GM03348 (cell line): ENCODE measurements around the gene FILIP1.

Experiments used
- DNase-seq: peaks from one replicate; pipeline ENCODE4 v3.0.0; 2012; ENCODE audit warnings: low spot score

The FILIP1 gene

DNA sequence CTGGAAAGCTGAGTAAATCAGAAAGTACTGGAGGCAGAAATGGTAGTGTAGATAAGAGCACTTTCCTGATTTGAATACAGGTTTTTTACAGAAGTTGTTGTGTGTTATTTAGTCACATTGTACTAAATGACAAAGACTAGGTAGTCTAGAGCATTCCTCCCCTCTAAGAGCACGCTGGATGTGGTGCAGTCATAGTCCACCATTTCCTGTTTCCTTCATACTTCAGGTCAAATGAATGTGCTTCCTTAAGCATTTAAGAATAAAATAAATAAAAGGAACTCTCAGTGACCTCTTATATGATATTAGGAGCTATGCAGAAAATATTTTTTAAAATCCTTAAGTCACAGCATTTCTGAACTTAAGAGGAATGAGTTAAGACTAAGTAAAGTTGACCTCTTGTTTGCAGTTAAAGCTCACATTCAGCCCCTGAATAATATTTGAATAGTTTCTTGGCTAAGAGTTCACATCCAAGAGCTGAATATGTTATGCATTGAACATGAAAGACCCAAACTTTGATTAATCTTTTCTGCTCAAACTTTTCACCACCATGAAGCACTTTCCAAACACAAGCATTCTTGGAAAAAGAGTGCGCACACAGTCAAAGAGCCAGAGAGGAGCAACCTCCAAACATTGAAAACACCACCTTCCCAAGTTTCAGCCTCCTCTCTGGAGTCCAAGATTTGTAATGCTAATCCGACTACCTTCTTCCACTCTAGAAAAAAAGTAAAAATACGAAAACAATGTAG, 155.6 kb downstream of the FILIP1 start:
- DNase-seq = no peak

DNA sequence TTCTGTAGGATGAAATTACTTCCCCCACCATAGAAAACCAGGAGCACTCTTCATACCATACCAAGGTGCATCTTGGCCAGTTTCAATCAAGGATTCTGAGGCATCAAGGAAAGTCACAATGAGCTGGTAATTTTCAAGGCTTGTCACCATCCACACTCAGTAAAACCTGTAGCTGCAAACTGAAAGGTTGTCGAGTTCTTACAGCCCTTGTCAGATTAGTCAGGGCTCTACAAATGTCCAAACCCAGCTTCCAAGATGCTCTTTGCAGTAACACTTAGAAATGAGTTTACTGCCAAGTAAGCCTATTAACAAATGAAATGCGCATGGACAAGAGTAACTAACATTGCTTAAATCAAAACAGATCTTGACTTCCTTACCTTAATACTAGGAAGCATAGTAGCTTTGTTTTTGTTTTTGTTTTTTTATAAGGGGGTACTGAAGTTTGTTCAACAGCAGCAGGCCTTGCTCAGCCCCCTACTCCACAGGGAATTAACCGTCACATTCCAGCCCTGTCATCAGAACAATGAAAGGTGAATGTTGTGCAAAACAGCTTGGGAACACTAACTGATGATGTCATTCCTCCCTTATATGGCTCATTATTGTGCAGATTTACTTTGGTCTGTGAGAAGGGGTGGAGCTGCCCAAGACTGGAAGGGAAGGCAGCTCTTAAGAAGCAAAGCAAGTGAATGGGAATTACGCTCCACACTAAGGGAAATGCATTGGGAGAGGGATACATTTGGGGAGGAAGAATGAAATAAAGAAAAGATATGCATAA, 159.1 kb downstream of the FILIP1 start:
- peak; percentile 54 for DNase-seq

DNA sequence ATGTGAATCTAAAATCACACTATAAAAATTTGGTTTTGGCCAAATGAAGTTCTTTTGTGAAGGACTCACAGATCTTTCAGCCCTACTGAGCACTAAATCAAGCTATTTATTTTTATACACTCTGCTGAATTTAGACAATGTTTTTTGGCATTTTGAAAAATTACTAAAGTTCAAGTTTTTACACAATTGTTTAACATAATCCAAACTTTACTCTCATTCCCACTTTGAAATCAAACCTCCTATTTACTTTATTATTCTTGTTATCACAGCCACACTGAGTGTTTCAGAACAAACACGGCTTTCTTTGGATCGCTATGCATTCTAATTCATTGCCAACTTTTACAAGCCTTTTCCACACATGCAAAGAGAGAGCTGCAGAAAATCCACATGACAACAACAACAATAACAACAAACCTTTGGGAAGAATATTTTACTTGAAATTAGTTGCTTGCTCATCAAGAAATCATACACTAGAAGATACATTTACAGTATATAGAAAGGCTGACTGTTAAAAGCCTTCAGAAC, 159.9 kb downstream of the FILIP1 start:
- DNase-seq = no peak

DNA sequence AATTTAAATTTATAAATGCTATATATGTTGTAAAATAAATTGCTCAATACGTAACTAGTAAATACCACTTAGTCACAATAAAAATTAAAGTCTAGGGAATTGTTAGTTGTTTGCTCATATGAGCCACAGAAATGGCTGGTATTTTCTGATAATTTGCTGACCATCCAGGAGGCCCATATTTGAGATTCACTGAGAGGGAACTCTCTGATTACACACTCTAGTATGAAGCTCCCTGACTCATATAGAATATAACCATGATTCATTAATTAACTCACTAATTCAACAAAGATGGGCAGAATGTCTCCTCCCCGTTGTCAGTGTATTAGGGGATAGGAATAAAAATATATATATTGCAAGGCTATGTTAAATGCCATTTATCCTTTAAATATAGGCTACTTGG, 162.4 kb downstream of the FILIP1 start:
- DNase-seq = peak; percentile 11

DNA sequence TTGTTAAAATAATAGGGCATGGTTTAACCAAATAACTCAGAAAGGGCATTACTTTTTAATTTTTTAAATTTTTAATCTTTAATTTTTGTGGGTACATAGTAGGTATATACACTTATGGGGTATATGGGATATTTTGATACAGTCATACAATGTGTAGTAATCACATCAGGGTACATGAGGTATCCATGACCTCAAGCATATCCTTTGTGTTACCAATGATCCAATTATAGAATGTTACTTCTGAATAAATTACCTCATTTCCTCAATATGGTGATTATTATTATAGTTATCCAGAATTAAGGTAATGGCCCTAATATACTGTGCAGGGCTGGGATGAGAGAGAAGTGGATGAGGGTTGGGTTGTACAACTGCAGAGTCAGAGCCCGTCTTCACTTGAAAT, 163.9 kb downstream of the FILIP1 start:
- DNase-seq = no peak

DNA sequence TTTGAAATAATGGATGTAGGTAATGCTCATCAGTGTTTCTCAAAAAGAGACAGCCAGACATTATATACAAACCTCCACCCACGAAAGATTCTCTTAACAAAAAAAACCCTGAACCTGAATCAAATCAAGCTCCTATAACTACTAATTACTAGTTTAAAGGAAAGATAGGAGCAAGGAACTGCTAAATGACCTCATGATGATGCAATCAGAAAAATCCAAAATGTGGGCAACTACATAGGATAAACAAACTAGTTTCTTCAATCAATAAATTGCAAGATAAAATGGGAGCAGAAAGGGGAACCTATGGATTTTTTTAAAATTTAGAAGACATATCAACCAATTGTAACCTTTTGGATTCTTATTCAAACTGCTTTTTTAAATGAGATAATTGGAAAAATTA, 165.8 kb downstream of the FILIP1 start:
- no peak for DNase-seq

DNA sequence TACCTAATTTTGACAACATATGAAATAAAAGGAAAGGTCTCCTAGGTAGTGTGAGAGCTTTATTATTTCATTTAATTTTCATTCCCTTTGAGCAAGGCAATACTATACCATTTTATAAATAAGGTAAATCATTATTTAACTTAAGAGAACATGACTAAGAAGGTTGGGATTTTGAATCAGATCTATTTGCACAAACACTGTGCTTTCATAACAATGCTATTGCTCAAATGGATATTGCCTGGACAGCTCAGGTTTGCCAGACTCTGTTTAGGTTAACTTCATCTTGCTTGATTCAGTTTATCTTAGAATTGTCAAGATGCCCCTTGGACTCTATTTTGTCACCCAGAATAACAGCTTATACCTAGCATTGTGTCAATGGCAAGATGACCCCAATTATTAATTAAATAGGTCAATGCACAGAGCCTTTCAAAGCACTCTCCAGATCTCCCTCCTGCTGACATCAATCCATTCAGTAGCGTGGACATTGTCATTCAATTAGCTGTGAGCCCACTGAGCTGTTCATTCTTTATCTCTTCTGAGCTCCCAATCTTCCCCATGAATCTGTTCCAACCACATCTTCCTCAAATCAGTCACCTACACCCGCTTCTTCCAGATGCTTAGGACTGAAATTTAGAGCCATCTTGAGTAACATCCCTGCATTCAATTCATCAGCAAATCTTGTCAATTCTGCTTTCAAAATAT, 166.9 kb downstream of the FILIP1 start:
- DNase-seq = no peak

DNA sequence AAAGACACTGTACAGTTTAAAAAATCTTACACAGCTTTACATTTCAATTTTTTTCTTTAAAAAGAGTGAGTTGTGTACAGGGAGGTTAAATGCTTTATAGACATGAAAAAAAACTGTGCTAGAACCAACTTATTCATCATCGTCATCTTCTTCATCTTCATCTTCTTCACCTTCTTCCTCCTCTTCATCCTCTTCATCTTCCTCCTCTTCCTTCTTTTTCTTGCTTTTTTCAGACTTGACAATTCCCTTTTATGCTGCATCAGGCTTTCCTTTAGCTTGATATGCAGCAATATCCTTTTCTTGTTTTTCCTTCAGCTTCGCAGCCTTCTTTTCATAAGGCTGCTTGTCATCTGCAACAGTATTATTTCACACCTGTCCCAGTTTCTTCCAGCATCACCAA, 174.7 kb downstream of the FILIP1 start:
- no peak for DNase-seq

DNA sequence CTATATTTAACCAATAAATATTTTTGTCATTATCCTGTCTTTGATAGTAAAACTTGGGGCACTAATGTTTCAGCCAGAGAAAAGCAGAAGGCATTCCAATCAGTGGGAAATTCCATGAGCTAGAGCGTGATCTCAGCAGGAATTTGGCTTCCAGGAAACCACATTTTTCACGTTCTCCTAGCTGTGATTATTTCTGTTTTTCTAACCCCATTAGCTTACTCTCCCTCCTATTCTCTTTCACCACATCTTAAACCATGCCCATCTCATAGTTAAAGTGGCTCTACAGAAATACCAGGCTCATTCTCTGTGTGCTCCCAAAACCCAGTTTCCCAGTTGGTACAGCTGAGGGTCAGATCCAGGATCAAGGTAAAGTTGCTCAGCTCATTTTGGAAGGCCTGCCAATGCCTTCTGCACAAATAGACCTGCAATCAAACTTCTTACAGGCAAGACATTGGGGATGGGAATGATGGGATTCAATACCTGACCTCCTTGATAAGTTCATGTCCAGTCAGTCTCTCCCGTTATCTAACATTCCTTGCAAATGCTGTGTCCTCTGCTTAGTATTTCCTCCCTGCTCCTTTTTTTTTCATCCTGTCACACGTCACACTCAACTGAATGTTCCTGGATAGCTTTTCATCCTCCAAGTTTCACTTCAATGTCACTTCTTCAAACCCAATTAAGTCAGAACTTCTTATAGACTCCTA, 175.9 kb downstream of the FILIP1 start:
- DNase-seq = peak; percentile 64

DNA sequence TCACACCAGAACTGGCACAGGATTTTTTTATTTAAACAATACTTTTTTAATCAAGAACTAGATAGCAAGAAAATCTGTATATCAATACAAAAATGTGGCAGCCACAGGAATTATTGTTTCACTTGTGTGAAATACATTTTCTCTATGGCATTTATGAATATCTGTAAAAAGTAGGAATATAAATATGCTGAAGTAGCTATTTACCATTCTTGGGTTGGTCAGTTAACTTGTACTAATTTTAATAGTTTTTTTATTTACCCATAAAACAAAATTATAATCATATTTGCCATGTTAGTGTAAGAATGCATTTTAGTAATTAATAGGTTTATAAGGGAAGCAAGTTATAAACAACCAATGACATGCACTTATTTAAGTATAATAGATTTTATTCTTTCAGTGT, 177.6 kb downstream of the FILIP1 start:
- no peak for DNase-seq

DNA sequence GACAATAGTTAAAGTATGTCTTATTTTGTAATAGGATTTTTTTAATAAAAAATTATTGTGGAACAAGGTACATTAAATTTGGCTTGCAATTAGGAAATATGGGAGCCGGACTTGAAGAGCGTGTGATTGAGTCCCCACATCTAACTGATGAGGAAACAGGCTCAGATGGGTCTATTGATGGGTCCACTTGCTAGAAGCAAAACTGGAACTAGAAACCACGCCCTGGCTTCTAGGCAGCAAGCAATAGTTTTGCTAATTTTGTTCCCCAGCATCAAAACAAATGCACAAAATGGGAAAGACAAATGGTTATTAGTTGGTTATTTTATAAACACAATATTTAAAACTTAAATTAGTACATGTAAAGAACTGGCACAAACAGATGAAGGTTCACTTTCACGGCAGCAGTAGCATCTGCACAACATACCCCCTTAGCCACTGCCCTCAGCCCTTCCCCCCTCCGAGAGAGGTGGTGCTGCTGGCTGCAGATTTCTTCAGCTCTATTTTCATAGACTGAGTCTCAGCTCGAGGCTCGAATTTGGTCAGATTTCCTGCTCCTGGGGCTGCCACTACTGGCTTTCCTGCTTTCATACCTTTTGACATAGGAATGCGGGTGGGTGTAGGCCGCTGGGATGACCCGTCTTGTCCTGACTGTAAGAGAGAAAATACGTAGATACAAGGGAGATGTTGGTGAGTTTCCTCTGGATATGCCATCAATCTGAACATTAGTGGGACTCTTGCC, 185.2 kb downstream of the FILIP1 start:
- DNase-seq = no peak

DNA sequence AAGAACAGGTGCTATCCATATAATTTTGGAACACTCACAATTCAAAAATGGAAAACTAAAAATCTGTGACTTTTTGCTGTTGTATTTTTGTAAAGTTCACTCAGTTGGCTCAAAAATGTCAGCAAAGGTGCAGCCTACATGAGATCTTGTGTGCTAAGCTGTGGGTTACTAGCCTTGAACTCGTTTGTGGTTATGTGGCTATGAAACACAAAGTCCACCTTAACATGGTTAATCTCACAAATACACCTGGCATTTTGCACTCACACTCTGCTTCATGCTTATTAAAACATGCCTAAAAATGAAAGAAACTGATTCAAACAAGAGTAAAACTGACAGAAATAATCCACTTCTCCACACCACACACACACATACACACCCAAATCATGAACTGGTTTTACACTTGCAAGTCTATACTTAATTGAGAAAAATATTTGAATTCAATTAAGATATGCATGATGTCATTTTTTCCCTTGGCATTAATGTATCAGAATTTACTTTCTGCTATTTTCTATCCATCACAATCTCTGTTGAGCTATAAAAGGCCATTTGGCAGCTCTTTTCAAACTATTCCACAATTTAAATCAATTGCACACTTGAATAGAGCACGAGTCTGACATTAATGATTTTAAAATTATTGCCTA, 186.1 kb downstream of the FILIP1 start:
- no peak for DNase-seq

DNA sequence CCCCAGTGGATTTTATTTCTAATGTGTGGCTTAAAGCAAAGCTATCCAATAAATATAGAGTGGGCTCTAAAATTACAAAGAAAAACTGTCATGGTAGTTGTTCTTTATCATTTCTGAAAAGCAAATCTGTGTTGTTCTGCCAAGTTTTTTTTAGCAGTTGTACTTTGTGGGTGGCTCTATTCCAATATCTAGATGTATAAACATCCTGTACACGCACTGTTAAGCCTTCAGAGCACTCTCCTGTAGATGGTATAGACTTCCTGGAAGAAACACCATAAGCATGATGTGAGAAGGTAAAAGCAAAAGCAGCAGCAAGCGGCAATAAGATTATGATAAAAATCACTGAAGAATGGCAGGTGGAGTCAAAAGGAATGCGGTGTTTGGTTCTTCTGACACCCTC, 187.5 kb downstream of the FILIP1 start:
- DNase-seq = no peak

DNA sequence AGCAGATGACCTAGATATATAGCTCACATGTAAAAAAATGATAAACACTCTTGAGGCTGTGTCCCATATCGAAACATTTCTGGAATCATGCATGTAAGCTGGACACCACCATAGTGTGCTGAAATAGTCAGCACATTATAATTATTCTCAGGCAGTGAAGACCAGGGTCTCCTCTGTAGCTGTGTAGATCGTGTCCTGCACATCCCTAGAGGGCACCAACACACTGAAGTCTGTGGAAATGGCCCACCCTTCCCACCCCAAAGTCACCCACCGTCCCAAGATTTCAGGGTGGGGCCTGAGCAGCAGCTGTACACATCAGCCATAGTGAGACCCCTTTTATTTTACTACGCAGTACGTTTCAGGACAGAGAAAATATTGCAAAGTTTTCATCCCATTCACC, 188.0 kb downstream of the FILIP1 start:
- no peak for DNase-seq

DNA sequence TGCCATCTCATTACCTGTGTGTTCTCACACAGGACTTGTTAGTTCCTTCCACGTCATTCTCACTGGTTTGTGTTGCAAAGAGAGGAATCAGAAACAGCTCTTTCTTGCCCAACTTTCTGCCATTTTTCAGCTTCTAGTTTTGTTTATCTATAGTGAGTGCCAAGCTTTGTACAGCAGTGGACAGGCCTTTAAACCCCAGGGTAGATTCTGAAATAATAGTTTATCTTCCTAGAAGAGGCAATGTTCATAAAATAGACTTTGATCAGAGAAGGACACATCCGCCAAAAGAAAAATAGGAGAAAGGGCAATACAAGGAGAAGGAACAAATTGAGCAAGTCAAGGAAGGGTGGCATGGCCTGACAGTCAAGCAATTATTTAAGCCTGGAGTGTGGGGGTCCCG, 191.3 kb downstream of the FILIP1 start:
- no peak for DNase-seq

DNA sequence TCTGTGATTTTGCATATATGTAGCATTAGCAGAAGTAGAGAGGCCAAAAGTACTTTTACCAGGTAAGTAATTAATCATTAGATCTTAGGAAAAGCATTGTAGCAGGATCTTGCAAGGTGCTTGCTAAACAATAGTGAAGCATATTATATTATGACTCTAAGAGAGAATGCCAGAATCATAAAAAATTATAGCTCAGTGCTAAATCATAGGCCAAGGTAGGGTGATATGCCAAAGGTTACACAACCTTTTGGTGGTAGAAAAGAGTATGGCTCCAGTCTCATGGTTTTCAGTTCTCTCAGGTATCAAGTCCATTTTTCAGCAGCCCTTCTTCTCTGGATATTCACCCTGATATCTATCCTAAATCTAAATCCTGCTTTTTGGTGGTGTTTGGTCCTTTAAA, 192.1 kb downstream of the FILIP1 start:
- no peak for DNase-seq

DNA sequence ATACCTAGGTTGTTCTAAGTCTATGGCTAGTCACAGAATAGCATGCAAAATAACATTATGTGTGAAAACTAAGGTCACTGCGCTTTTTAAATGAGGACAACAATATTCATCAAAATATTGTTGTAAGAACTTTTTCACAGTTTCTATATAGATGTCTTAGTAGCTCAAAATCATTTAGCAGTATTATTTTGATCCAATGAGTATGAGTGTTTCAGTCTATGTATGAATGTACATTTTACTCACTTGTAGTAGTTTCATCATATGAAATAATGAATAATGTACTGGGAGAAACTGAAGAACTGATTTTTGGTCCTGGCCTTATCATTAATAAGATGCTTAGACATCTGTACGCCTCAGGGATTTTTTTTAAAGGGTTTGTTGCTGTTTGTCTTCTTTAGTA, 192.5 kb downstream of the FILIP1 start:
- no peak for DNase-seq

DNA sequence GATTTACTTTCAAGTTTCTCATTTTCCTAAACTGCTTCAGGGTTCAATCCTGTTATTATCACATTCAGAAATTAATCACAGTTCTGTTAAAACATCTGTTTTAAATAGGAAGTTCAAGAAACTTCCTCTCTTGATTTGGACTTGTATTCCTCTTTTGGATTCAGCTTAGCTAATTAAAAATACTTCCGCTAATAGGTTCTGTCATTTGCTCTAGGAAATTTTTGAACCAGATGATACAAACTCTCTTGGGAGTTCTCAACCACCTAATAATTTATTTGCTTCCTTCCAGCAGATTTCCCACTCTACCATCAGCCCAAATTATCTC, 193.1 kb downstream of the FILIP1 start:
- DNase-seq = no peak

DNA sequence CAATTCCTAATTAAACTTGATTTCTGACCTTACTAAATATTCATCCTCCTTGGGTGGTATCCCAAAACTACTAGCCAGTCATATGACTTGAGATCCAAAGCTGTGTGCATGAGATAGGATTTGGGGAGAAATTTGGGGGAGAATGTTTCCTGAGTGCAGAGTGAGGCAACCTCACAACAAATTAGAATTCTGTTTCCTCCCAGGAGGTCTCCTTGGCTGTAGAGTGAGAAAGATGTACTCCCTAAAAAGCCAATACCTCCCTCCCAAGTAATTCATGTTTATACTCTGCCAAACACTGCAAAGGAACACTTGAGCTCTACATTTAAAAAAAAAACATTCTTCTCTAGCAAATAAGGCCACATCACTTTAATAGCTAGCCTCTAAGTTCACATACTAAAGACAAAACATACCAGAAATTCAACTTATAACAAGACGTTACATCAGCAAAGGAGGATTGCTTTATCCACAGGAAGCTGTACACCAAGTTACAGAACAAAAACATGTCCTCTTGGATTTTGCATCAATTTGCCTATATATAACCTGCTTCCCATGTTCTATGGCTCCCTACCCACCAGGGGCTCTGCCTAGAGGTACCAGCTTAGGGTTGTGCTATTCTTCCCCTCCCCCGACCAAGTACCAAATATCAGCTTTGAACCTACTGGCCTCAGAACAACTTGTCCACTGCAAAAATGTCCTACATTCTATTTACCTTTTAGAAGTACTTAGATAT, 193.6 kb downstream of the FILIP1 start:
- DNase-seq = no peak
